Breast epithelium (tissue), 3 donors: ENCODE data around the gene CHD5.

Source experiments
- POLR2A ChIP-seq: fragments of 450-650 bp; IDR thresholded peaks from one replicate; pipeline ENCODE4 v1.6.1; 2016; ENCODE audit warnings: antibody characterized with exemption, mild to moderate bottlenecking, moderate library complexity
- TF ChIP-seq, protein P1 (sequence below), 3 donors: fragments of 450-650 bp; IDR thresholded peaks; one replicate each; pipeline ENCODE4 v1.5.1; 2016 to 2017; ENCODE audit warnings: antibody characterized with exemption in 3 of 3, mild to moderate bottlenecking in 3 of 3, moderate library complexity in 3 of 3

GRCh38 chr1:6188466-6188865 is 8.3 kb upstream of the CHD5 start:
- TF ChIP-seq, protein P1, sequence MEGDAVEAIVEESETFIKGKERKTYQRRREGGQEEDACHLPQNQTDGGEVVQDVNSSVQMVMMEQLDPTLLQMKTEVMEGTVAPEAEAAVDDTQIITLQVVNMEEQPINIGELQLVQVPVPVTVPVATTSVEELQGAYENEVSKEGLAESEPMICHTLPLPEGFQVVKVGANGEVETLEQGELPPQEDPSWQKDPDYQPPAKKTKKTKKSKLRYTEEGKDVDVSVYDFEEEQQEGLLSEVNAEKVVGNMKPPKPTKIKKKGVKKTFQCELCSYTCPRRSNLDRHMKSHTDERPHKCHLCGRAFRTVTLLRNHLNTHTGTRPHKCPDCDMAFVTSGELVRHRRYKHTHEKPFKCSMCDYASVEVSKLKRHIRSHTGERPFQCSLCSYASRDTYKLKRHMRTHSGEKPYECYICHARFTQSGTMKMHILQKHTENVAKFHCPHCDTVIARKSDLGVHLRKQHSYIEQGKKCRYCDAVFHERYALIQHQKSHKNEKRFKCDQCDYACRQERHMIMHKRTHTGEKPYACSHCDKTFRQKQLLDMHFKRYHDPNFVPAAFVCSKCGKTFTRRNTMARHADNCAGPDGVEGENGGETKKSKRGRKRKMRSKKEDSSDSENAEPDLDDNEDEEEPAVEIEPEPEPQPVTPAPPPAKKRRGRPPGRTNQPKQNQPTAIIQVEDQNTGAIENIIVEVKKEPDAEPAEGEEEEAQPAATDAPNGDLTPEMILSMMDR (IDR thresholded peaks at IDR 0.05), result no peak
- no peak for TF ChIP-seq POLR2A
